ENCODE measurements around the gene ZCCHC8. TPM values are rescaled to one million over a fixed set of nuclear protein-coding genes. Genes with fewer than 3 reads are reported as not detected.

The ZCCHC8 gene
- total RNA-seq, 1 experiment from 2014 or later = 30.5 TPM

DNA sequence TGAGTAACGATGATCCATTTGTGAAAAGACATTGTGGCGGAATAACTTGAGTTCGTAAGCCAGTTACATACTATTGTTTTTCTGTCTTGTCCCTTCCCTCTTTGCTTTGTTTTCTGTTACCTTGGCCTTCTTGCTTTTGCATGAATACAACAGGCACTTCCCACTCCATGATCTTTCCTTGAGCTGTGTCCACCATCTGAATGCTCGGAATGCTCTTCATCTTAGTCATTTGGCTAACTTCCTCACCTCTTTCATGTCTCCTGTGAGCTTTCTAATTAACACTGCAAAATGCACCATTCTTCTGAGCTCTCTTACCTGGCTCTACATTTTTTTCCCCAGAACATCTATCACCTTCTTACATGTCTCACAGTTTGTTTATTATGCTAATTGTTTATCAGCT lies 36.3 kb upstream of the ZCCHC8 start:
- Histone ChIP-seq H3K79me2 (ENCODE audit: insufficient read depth, low read length) (peaks cover 28% of the 10 kb centered on the region), H4K20me1 (ENCODE audit: insufficient read depth) (no peaks in the 10 kb centered on the region), H3K9me2 (ENCODE audit: insufficient read depth) (no peaks in the 10 kb centered on the region), H3K27me3 (ENCODE audit: insufficient read depth, low read length) (no peaks in the 10 kb centered on the region), H3K4me2 (ENCODE audit: low read length) (no peak overlapping the region), H3K27ac (ENCODE audit: low read depth, low read length) (no peak overlapping the region), H3K36me3 (ENCODE audit: control insufficient read depth in 1 of 2, insufficient read depth in 2 of 2, low read length in 2 of 2) (peaks cover 7 to 17% of the 10 kb centered on the region in 2 experiments; a peak in 2 of 4 replicates), H2AFZ (ENCODE audit: low read depth, low read length, poor library complexity, severe bottlenecking) (no peak overlapping the region), H3K9ac (ENCODE audit: low read length) (no peak overlapping the region), H3K9me3 (ENCODE audit: control insufficient read depth in 1 of 2, insufficient read depth in 1 of 2, low read depth in 1 of 2, low read length in 2 of 2) (no peaks in the 10 kb centered on the region), H3K4me3 (replicated peaks in 1 of 2; ENCODE audit: low read depth in 1 of 2, low read length in 2 of 2) (no peak overlapping the region), H3K4me1 (ENCODE audit: control insufficient read depth in 1 of 2, insufficient read depth in 2 of 2, low read length in 2 of 2) (peaks cover 0 to 6% of the 10 kb centered on the region in 2 experiments; a peak in 1 of 4 replicates)
- ChIA-PET CTCF (no interaction called here), POLR2A (no interaction called here), RAD21 (ENCODE audit: low non-redundant PET in 1 of 2, low total read pairs in 2 of 2, uncharacterized antibody in 2 of 2, unreplicated experiment in 2 of 2) (no interaction called here)
- TF ChIP-seq, protein P1, sequence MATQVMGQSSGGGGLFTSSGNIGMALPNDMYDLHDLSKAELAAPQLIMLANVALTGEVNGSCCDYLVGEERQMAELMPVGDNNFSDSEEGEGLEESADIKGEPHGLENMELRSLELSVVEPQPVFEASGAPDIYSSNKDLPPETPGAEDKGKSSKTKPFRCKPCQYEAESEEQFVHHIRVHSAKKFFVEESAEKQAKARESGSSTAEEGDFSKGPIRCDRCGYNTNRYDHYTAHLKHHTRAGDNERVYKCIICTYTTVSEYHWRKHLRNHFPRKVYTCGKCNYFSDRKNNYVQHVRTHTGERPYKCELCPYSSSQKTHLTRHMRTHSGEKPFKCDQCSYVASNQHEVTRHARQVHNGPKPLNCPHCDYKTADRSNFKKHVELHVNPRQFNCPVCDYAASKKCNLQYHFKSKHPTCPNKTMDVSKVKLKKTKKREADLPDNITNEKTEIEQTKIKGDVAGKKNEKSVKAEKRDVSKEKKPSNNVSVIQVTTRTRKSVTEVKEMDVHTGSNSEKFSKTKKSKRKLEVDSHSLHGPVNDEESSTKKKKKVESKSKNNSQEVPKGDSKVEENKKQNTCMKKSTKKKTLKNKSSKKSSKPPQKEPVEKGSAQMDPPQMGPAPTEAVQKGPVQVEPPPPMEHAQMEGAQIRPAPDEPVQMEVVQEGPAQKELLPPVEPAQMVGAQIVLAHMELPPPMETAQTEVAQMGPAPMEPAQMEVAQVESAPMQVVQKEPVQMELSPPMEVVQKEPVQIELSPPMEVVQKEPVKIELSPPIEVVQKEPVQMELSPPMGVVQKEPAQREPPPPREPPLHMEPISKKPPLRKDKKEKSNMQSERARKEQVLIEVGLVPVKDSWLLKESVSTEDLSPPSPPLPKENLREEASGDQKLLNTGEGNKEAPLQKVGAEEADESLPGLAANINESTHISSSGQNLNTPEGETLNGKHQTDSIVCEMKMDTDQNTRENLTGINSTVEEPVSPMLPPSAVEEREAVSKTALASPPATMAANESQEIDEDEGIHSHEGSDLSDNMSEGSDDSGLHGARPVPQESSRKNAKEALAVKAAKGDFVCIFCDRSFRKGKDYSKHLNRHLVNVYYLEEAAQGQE (IDR thresholded peaks at IDR 0.05; ENCODE audit: low read depth) = no peak
- intact Hi-C loops (cut with micrococcal nuclease) = no loop called here
- no TSS peak for BruUV-seq (replicated peaks)
- DNase-seq (ENCODE audit: low read depth, low spot score) (no peak), ATAC-seq (no peak)

DNA sequence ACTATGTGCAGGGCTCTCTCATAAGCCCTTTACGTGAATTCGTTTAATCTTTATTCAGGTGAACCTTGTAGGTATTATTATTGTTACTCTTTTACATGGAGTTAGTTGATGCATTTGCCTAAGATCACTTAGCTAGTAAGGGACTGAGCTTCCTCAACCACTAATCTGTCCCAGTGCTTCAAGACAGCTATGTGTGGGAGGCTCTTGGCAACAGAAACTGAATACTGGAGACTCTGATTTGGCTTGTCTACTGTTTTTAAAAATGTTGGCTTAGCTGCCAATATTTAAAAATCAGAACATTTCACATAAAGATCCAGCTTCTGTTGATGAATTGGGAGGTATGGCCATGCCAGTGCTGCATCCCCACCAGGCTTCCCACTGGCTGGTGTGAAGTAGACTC lies 33.1 kb upstream of the ZCCHC8 start:
- BruUV-seq (replicated peaks) = no TSS peak
- Histone ChIP-seq H3K36me3 (ENCODE audit: control insufficient read depth in 1 of 2, insufficient read depth in 2 of 2, low read length in 2 of 2) (peaks cover 2 to 33% of the 10 kb centered on the region in 2 experiments; a peak in 1 of 4 replicates), H3K27ac (ENCODE audit: low read depth, low read length) (no peak overlapping the region), H3K9me3 (ENCODE audit: control insufficient read depth in 1 of 2, insufficient read depth in 1 of 2, low read depth in 1 of 2, low read length in 2 of 2) (no peaks in the 10 kb centered on the region), H3K4me1 (ENCODE audit: control insufficient read depth in 1 of 2, insufficient read depth in 2 of 2, low read length in 2 of 2) (peaks cover 0 to 6% of the 10 kb centered on the region in 2 experiments; a peak in 1 of 4 replicates), H3K27me3 (ENCODE audit: insufficient read depth, low read length) (no peaks in the 10 kb centered on the region), H3K9me2 (ENCODE audit: insufficient read depth) (no peaks in the 10 kb centered on the region), H3K79me2 (ENCODE audit: insufficient read depth, low read length) (peaks cover 50% of the 10 kb centered on the region), H3K4me3 (replicated peaks in 1 of 2; ENCODE audit: low read depth in 1 of 2, low read length in 2 of 2) (no peak overlapping the region), H3K9ac (ENCODE audit: low read length) (no peak overlapping the region), H2AFZ (ENCODE audit: low read depth, low read length, poor library complexity, severe bottlenecking) (no peak overlapping the region), H4K20me1 (ENCODE audit: insufficient read depth) (no peaks in the 10 kb centered on the region), H3K4me2 (ENCODE audit: low read length) (no peak overlapping the region)
- CTCF ChIA-PET = no interaction called here
- RAD21 ChIA-PET (ENCODE audit: low non-redundant PET in 1 of 2, low total read pairs in 2 of 2, uncharacterized antibody in 2 of 2, unreplicated experiment in 2 of 2) = no interaction called here
- intact Hi-C loops (cut with micrococcal nuclease) = no loop called here
- POLR2A ChIA-PET = no interaction called here
- no peak for ATAC-seq
- DNase-seq (ENCODE audit: low read depth, low spot score) = no peak
- TF ChIP-seq, protein P1 (IDR thresholded peaks at IDR 0.05; ENCODE audit: low read depth) = no peak
- TF ChIP-seq EGR1 (IDR thresholded peaks at IDR 0.05; ENCODE audit: low read depth) (no peak), TCF7L2 (IDR thresholded peaks at IDR 0.05; ENCODE audit: borderline replicate concordance, extremely low read depth, insufficient read depth, insufficient read length) (no peak), ELF1 (IDR thresholded peaks at IDR 0.05; ENCODE audit: borderline replicate concordance, low read depth) (no peak), YY1 (IDR thresholded peaks at IDR 0.05; ENCODE audit: extremely low read depth, insufficient replicate concordance, low read depth, low read length) (no peak), EZH2 (IDR thresholded peaks at IDR 0.05) (no peak), POLR2A (IDR thresholded peaks at IDR 0.05; ENCODE audit: borderline replicate concordance, extremely low read depth, insufficient read depth, insufficient read length) (no peak), FOSL1 (IDR thresholded peaks at IDR 0.05; ENCODE audit: low read depth) (no peak), SP1 (IDR thresholded peaks at IDR 0.05; ENCODE audit: low read depth) (no peak), RAD21 (IDR thresholded peaks at IDR 0.05; ENCODE audit: low read depth) (no peak)
- TF ChIP-seq, protein P2, sequence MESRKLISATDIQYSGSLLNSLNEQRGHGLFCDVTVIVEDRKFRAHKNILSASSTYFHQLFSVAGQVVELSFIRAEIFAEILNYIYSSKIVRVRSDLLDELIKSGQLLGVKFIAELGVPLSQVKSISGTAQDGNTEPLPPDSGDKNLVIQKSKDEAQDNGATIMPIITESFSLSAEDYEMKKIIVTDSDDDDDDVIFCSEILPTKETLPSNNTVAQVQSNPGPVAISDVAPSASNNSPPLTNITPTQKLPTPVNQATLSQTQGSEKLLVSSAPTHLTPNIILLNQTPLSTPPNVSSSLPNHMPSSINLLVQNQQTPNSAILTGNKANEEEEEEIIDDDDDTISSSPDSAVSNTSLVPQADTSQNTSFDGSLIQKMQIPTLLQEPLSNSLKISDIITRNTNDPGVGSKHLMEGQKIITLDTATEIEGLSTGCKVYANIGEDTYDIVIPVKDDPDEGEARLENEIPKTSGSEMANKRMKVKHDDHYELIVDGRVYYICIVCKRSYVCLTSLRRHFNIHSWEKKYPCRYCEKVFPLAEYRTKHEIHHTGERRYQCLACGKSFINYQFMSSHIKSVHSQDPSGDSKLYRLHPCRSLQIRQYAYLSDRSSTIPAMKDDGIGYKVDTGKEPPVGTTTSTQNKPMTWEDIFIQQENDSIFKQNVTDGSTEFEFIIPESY (IDR thresholded peaks at IDR 0.05; ENCODE audit: extremely low read depth, insufficient replicate concordance, low read length) = no peak

Measured in HCT116 (cell line).